ENCODE measurements around the gene SULF2.

SULF2 gene

DNA sequence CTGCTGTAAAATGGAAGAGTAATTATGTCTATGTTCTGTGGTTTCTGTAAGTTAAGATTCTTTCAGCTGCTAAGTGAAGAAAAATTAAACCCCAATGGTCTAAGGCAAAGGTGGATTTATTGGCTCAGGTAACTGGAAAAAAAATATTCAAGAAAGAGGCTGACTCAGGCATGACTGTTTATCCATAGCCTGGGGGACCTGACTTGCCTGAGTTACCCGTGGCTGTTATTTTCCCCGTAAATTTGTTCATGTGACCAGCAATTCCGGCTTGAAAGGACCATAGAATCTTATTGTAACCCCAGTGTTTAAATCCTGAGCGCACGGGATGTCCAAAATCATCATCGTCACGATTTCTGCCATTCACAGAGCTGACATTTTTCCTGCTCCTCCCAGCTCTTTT lies 32.3 kb upstream of the SULF2 start:
- Histone ChIP-seq H3K79me2 (ENCODE audit: insufficient read depth, low read depth) (no peaks in the 10 kb centered on the region), H3K9ac (no peak overlapping the region), H3K27ac (no peak overlapping the region), H3K4me3 (IDR thresholded peaks at IDR 0.05; ENCODE audit: insufficient read depth, low read depth, low read length) (no peak overlapping the region), H2AFZ (ENCODE audit: low read depth) (no peak overlapping the region), H3K27me3 (ENCODE audit: insufficient read depth, low read depth) (peaks cover 55% of the 10 kb centered on the region), H3K4me2 (no peak overlapping the region), H4K20me1 (ENCODE audit: insufficient read depth) (no peaks in the 10 kb centered on the region), H3K36me3 (ENCODE audit: insufficient read depth) (no peaks in the 10 kb centered on the region), H3K4me1 (ENCODE audit: low read depth, poor library complexity, severe bottlenecking) (no peaks in the 10 kb centered on the region)
- no peak for TF ChIP-seq CTCF (conservative IDR thresholded peaks at IDR 0.05; ENCODE audit: low read depth, low read length)

DNA sequence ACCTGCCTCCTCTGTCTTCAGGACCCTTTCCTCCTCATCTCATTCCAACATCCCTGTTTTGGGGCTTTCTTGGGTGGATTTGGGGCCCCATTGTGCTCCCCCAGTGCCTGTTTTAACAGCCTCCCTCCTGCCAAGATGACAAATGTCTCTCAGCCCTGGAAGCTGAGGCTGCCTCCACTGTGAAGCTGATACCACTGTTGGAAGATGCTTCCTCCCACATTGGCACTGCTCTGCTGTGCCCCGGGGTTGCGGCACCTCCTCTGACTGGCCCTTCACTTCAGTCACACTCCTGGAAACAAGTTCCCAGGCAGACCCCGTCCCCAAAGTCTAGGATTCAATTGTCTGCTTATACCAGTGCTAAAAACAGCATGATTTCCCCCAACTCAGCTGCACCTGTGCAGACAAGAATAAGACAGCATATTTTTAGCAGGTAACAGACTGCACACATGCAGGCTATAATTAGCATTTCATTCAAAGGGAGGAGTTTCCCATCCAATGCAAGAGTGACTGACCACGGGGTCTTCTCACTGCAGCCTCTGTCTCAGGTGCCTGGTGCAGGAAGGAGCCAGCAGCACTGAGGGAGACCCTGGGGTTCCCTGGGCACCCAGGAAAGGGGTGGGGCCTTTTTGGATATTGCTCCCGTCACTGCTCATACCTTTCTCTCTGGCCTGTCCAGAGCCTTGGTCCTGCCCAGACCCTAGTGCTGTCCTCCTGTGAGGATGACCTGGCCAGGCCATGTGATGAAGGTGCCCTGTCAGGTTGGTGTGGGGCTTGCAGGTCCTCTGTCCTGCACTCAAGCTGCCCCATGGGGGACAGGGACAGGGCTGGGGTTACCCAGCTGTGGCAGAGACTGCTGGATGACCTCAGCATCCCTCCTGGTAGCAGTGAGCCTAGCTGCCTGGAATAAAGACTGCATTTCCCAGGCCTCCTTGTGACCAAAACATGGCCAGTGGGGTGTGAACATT lies 31.5 kb upstream of the SULF2 start:
- Histone ChIP-seq H3K4me3 (IDR thresholded peaks at IDR 0.05; ENCODE audit: insufficient read depth, low read depth, low read length) (no peak overlapping the region), H3K9ac (no peak overlapping the region)

DNA sequence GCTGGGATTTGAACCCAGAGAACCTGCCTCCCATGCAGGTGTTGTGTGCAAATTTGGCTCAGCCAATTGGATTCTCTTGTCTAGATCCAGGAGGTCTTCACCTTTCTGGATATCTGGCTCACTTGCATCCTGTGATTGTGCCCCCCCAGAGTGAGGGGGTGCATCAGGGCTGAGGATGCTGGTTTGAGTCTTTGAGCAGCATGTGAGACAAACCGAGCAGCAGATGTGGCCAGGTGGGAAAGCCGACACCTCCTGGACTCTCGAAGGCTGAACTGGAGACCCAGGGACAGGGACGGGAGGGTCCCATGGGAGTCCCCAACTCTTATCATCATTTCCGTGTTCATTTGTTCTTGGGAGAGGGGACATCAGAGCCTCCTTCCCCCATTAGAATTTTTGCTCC lies 30.6 kb upstream of the SULF2 start:
- peaks cover 56% of the 10 kb centered on the region; the same call in 1 of the 2 replicates for H3K27me3 ChIP-seq (ENCODE audit: insufficient read depth, low read depth)
- no peaks in the 10 kb centered on the region for H3K4me1 ChIP-seq (ENCODE audit: low read depth, poor library complexity, severe bottlenecking)
- no peaks in the 10 kb centered on the region for H3K36me3 ChIP-seq (ENCODE audit: insufficient read depth)
- no peak overlapping the region for H3K4me3 ChIP-seq (IDR thresholded peaks at IDR 0.05; ENCODE audit: insufficient read depth, low read depth, low read length)
- H3K4me2 ChIP-seq: no peak overlapping the region
- no peak overlapping the region for H3K9ac ChIP-seq
- no peaks in the 10 kb centered on the region for H3K79me2 ChIP-seq (ENCODE audit: insufficient read depth, low read depth)
- H3K27ac ChIP-seq: no peak overlapping the region
- H2AFZ ChIP-seq (ENCODE audit: low read depth): no peak overlapping the region
- TF ChIP-seq CTCF (conservative IDR thresholded peaks at IDR 0.05; ENCODE audit: low read depth, low read length): no peak
- H4K20me1 ChIP-seq (ENCODE audit: insufficient read depth): no peaks in the 10 kb centered on the region

More for the DNA sequence above, 31.5 kb upstream of the SULF2 start:
- H2AFZ ChIP-seq (ENCODE audit: low read depth): no peak overlapping the region
- no peak overlapping the region for H3K27ac ChIP-seq
- H3K4me1 ChIP-seq (ENCODE audit: low read depth, poor library complexity, severe bottlenecking): no peaks in the 10 kb centered on the region
- H3K4me2 ChIP-seq: no peak overlapping the region
- H3K36me3 ChIP-seq (ENCODE audit: insufficient read depth): no peaks in the 10 kb centered on the region
- H3K79me2 ChIP-seq (ENCODE audit: insufficient read depth, low read depth): no peaks in the 10 kb centered on the region
- no peaks in the 10 kb centered on the region for H4K20me1 ChIP-seq (ENCODE audit: insufficient read depth)
- TF ChIP-seq CTCF (conservative IDR thresholded peaks at IDR 0.05; ENCODE audit: low read depth, low read length): no peak
- peaks cover 57% of the 10 kb centered on the region for H3K27me3 ChIP-seq (ENCODE audit: insufficient read depth, low read depth)

GRCh38 chr20:47815416-47815806 lies 30.1 kb upstream of the SULF2 start:
- TF ChIP-seq CTCF (conservative IDR thresholded peaks at IDR 0.05; ENCODE audit: low read depth, low read length): no peak
- Histone ChIP-seq H3K4me1 (ENCODE audit: low read depth, poor library complexity, severe bottlenecking) (no peaks in the 10 kb centered on the region), H3K27me3 (ENCODE audit: insufficient read depth, low read depth) (peaks cover 52% of the 10 kb centered on the region; the same call in 1 of the 2 replicates), H3K79me2 (ENCODE audit: insufficient read depth, low read depth) (no peaks in the 10 kb centered on the region), H3K4me3 (IDR thresholded peaks at IDR 0.05; ENCODE audit: insufficient read depth, low read depth, low read length) (no peak overlapping the region), H3K4me2 (no peak overlapping the region), H2AFZ (ENCODE audit: low read depth) (no peak overlapping the region), H3K36me3 (ENCODE audit: insufficient read depth) (no peaks in the 10 kb centered on the region), H3K9ac (no peak overlapping the region), H4K20me1 (ENCODE audit: insufficient read depth) (no peaks in the 10 kb centered on the region), H3K27ac (no peak overlapping the region)

Data from KMS-11 (cell line).